Ishikawa (cell line): Measurements from ENCODE around the gene MYBPH.

Experiments used
- CEBPB ChIP-seq: IDR thresholded peaks from 2 replicates; pipeline ENCODE4 v1.6.1; 2012
- EP300 ChIP-seq: IDR thresholded peaks from 2 replicates; pipeline ENCODE4 v1.6.1; 2012; ENCODE audit warnings: borderline replicate concordance
- NFIC ChIP-seq: IDR thresholded peaks from 2 replicates; pipeline ENCODE4 v1.6.1; 2012
- TCF12 ChIP-seq: IDR thresholded peaks from 2 replicates; pipeline ENCODE4 v1.6.1; 2012; ENCODE audit warnings: low read depth
- TEAD4 ChIP-seq: IDR thresholded peaks from 2 replicates; pipeline ENCODE4 v1.6.1; 2012
- ZBTB7A ChIP-seq: IDR thresholded peaks from 2 replicates; pipeline ENCODE4 v1.6.1; 2012; ENCODE audit warnings: low read depth
- TF ChIP-seq, protein P1 (sequence below): IDR thresholded peaks from 2 replicates; pipeline ENCODE4 v1.6.1; 2012

DNA sequence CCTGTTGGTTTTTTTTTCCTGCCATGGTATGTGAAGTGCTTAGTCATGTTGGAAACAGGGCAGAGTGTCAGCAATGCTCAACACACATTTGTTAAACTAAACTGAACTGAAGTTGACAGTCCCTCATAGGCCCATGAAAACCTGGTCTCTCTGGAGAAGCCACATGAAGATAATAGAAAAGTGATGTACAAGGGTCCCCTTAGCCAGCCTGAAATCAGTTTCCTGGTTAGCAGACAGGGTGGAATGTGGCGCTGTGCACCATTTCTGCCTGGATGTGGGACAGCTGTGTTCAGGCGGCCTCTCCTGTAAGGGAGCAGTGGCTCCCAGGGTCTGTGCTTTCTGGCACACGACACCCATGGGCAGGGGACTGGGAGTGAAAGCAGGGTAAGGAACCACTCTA lies 20.7 kb upstream of the MYBPH start:
- TF ChIP-seq, protein P1, sequence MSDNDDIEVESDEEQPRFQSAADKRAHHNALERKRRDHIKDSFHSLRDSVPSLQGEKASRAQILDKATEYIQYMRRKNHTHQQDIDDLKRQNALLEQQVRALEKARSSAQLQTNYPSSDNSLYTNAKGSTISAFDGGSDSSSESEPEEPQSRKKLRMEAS = no peak
- no peak for TF ChIP-seq CEBPB
- TF ChIP-seq EP300 = no peak
- TF ChIP-seq TCF12 = no peak
- no peak for TF ChIP-seq ZBTB7A
- TF ChIP-seq NFIC = no peak
- no peak for TF ChIP-seq TEAD4
